ENCODE measurements around the gene IMMP1L.

IMMP1L gene

DNA sequence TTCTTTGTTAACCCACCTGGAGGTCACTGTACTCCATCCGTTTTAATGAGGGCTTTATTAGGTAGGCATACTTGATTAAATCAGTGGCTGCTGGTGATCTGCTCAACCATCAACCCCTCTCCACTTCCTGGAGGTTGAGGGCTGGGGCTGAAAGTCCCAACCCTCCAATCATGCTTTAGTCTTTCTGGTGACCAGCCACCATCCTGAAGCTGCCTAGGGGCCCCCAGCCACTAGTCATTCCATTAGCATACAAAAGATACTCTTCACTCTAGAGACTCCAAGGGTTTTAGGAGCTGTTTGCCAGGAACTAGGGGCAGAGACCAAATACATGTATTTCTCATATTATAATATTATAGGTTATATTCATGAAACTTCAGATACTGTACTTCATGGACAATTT, 126.3 kb downstream of the IMMP1L start:
- DNase-seq = no peak

Measured in CD4-positive, alpha-beta T cell treated with Interleukin-4 for 1 hour (primary cell).